ENCODE results near the gene CIAPIN1.
"Not testable (repeated sequence)": the region's sequence is repeated elsewhere in the genome, so short reads cannot be mapped to it uniquely, and the experiment has no call there.

CIAPIN1 gene

GRCh38 chr16:57406881-57407280 lies 40.3 kb downstream of the CIAPIN1 start:
- no peak for DNase-seq (ENCODE audit: low spot score)

- DNase-seq (ENCODE audit: low spot score), result no peak
These were observed 42.1 kb downstream of the CIAPIN1 start for GRCh38 chr16:57405097-57405496.

GRCh38 chr16:57403965-57404817 lies 43.0 kb downstream of the CIAPIN1 start, which contains the start of gene CCL17:
Gene CCL17 (plus strand): TSS chr16:57404767. CDS start chr16:57413933, 9,166 bp downstream.
- no peak for DNase-seq (ENCODE audit: low spot score)

- no peak for DNase-seq (ENCODE audit: low spot score)
These were observed 45.1 kb downstream of the CIAPIN1 start for GRCh38 chr16:57401943-57402640.

- DNase-seq (ENCODE audit: low spot score), result not testable (repeated sequence)
These were observed 49.7 kb downstream of the CIAPIN1 start for GRCh38 chr16:57397493-57397892.

- no peak for DNase-seq (ENCODE audit: low spot score)
These were observed 50.4 kb downstream of the CIAPIN1 start for GRCh38 chr16:57396786-57397185.

- no peak for DNase-seq (ENCODE audit: low spot score)
These were observed 52.2 kb downstream of the CIAPIN1 start for GRCh38 chr16:57395026-57395425.

GRCh38 chr16:57394444-57394843 lies 52.7 kb downstream of the CIAPIN1 start:
- DNase-seq (ENCODE audit: low spot score), result no peak

GRCh38 chr16:57392694-57393093 lies 54.5 kb downstream of the CIAPIN1 start:
- no peak for DNase-seq (ENCODE audit: low spot score)

GRCh38 chr16:57391708-57392107 lies 55.5 kb downstream of the CIAPIN1 start:
- no peak for DNase-seq (ENCODE audit: low spot score)

- no peak for DNase-seq (ENCODE audit: low spot score)
These were observed 55.9 kb downstream of the CIAPIN1 start for GRCh38 chr16:57391300-57391699.

- no peak for DNase-seq (ENCODE audit: low spot score)
These were observed 56.4 kb downstream of the CIAPIN1 start for GRCh38 chr16:57390636-57391295.

- no peak for DNase-seq (ENCODE audit: low spot score)
These were observed 58.1 kb downstream of the CIAPIN1 start for GRCh38 chr16:57389087-57389468.

GRCh38 chr16:57388359-57389086 lies 58.7 kb downstream of the CIAPIN1 start:
- DNase-seq (ENCODE audit: low spot score), result no peak

GRCh38 chr16:57387598-57388354 lies 59.4 kb downstream of the CIAPIN1 start:
- DNase-seq (ENCODE audit: low spot score), result no peak

- no peak for DNase-seq (ENCODE audit: low spot score)
These were observed 60.7 kb downstream of the CIAPIN1 start for GRCh38 chr16:57386381-57386951.

GRCh38 chr16:57385083-57385482 lies 62.1 kb downstream of the CIAPIN1 start:
- DNase-seq (ENCODE audit: low spot score), result no peak

- DNase-seq (ENCODE audit: low spot score), result no peak
These were observed 62.7 kb downstream of the CIAPIN1 start for GRCh38 chr16:57384248-57385070.

GRCh38 chr16:57383276-57384247 lies 63.6 kb downstream of the CIAPIN1 start:
- no peak for DNase-seq (ENCODE audit: low spot score)
